Measurements from ENCODE around the gene NUP42. TPM values are rescaled to one million over a fixed set of nuclear protein-coding genes. Genes with fewer than 3 reads are reported as not detected.

The NUP42 gene
- total and polyA plus RNA-seq, 2 of the 13 experiments (the other 11 are each of a cell fraction or from before 2014, with no cell fraction given): 32.0 to 51.5 TPM

GRCh38 chr7:23212841-23213240 lies 31.0 kb downstream of the NUP42 start:
- no TSS peak for BruUV-seq (replicated peaks)
- Histone ChIP-seq H3K9ac (ENCODE audit: insufficient read depth, low read depth, low read length) (no peak overlapping the region), H3K9me3 (ENCODE audit: low read length) (no peaks in the 10 kb centered on the region), H3K4me2 (ENCODE audit: low read depth, low read length) (no peak overlapping the region), H3K4me3 (replicated peaks in 1 of 3; ENCODE audit: insufficient read depth in 1 of 3, low read depth in 2 of 3, low read length in 3 of 3) (no peak overlapping the region), H3K27me3 (ENCODE audit: control insufficient read depth in 1 of 2, insufficient read depth in 2 of 2, low read length in 2 of 2) (0 out of 5 replicates have a peak, but pooled peaks cover 0 to 5% of the 10 kb centered on the region in 2 experiments), H2AFZ (ENCODE audit: low read length) (no peak overlapping the region), H3K27ac (ENCODE audit: extremely low read length, insufficient read depth, low read length) (no peak overlapping the region), H3K4me1 (ENCODE audit: insufficient read depth, low read length) (peaks cover 21% of the 10 kb centered on the region), H3K79me2 (ENCODE audit: insufficient read depth, low read length) (no peaks in the 10 kb centered on the region), H4K20me1 (ENCODE audit: insufficient read depth, low read length) (no peaks in the 10 kb centered on the region), H3K36me3 (replicated peaks in 1 of 2; ENCODE audit: control insufficient read depth in 1 of 2, insufficient read depth in 2 of 2, low read length in 2 of 2) (no peaks in the 10 kb centered on the region)
- ATAC-seq (no peak), DNase-seq (ENCODE audit: low spot score) (no peak), FAIRE-seq (no peak)
- CTCF ChIA-PET (ENCODE audit: low intra/inter-chr PET ratio, low total read pairs): no interaction called here
- 34% methylated on average over 4 of the region's 4 CpGs for WGBS (ENCODE audit: low lambda C conversion rate)
- POLR2A ChIA-PET: no interaction called here
- no peak for TF ChIP-seq TBX2 (CRISPR knock-in tag; IDR thresholded peaks at IDR 0.05; ENCODE audit: borderline replicate concordance)
- TF ChIP-seq HES4 (CRISPR knock-in tag; IDR thresholded peaks at IDR 0.05; ENCODE audit: borderline replicate concordance): no peak
- TF ChIP-seq MAF1 (CRISPR knock-in tag; IDR thresholded peaks at IDR 0.05; ENCODE audit: borderline replicate concordance): no peak
- no peak for TF ChIP-seq SIX4 (CRISPR knock-in tag; IDR thresholded peaks at IDR 0.05)
- TF ChIP-seq ZNF83 (CRISPR knock-in tag; IDR thresholded peaks at IDR 0.05; ENCODE audit: borderline replicate concordance): no peak
- no peak for TF ChIP-seq MLLT10 (CRISPR knock-in tag; IDR thresholded peaks at IDR 0.05)
- no peak for TF ChIP-seq PHF5A (CRISPR knock-in tag; IDR thresholded peaks at IDR 0.05; ENCODE audit: low read depth, unreplicated experiment)
- TF ChIP-seq ZNF354B (CRISPR knock-in tag; IDR thresholded peaks at IDR 0.05): no peak
- TF ChIP-seq ZFP91 (CRISPR knock-in tag; IDR thresholded peaks at IDR 0.05; ENCODE audit: borderline replicate concordance): no peak
- TF ChIP-seq PBX2 (CRISPR knock-in tag; IDR thresholded peaks at IDR 0.05): no peak
- TF ChIP-seq ZMYM2 (CRISPR knock-in tag; IDR thresholded peaks at IDR 0.05): no peak
- TF ChIP-seq FOXA3 (CRISPR knock-in tag; IDR thresholded peaks at IDR 0.05): no peak
- no peak for TF ChIP-seq IRF1 (CRISPR knock-in tag; IDR thresholded peaks at IDR 0.05; ENCODE audit: low read depth)
- in situ Hi-C loops (cut with HindIII; ENCODE audit: extremely low pct_ligation_motif_present, low pct_unique_long_range_greater_than_20kb): no loop called here
- intact Hi-C loops (cut with micrococcal nuclease; ENCODE audit: unreplicated experiment): no loop called here

Measured in HepG2 (cell line).